Common myeloid progenitor, CD34-positive (primary cell): ENCODE measurements around the gene NACA2.

Experiments
- CTCF ChIA-PET: fragments of 350-600 bp; sonication (Branson Sonifier 250); formaldehyde crosslinking; loops from one replicate; lab custom pipeline; 2021; ENCODE audit warnings: antibody characterized with exemption; lab: Charles Lee
- POLR2A ChIA-PET: fragments of 350-600 bp; sonication (Branson Sonifier 250); formaldehyde crosslinking; loops from one replicate; lab custom pipeline; 2021; ENCODE audit warnings: antibody characterized with exemption; lab: Charles Lee
- DNase-seq, 3 donors: peaks; one replicate each; pipeline versions ENCODE4 v3.0.0 to v3.0.0-alpha.2; 2013
- H3K27ac ChIP-seq, 2 experiments: 1 replicate in 1 of 2; 2 replicates in 1 of 2; pipeline ENCODE4 v1.7.0; 2013; ENCODE audit warnings: inconsistent platforms in 2 of 2, low read length in 2 of 2, mild to moderate bottlenecking in 2 of 2, low read depth in 1 of 2, moderate library complexity in 1 of 2; ENCODE audit not compliant: severe bottlenecking in 2 of 2, insufficient read depth in 1 of 2, poor library complexity in 1 of 2
- H3K27me3 ChIP-seq, 5 experiments: replicated peaks in 2 of 5; 1 replicate in 3 of 5; 2 replicates in 2 of 5; pipeline versions ENCODE4 v1.6.1 to v1.7.0; 2013; ENCODE audit warnings: low read length in 4 of 5, mild to moderate bottlenecking in 2 of 5, moderate library complexity in 2 of 5, inconsistent platforms in 1 of 5; ENCODE audit not compliant: insufficient read depth in 5 of 5, control insufficient read depth in 4 of 5
- H3K36me3 ChIP-seq, 4 experiments: 1 replicate in 2 of 4; 2 replicates in 2 of 4; pipeline versions ENCODE4 v1.6.1 to v1.7.0; 2013; ENCODE audit warnings: low read length in 3 of 4, control low read depth in 1 of 4, mild to moderate bottlenecking in 1 of 4; ENCODE audit not compliant: control insufficient read depth in 4 of 4, insufficient read depth in 4 of 4
- H3K4me1 ChIP-seq, 4 experiments: 1 replicate in 3 of 4; 2 replicates in 1 of 4; pipeline versions ENCODE4 v1.6.1 to v1.7.1; 2013; ENCODE audit warnings: low read length in 3 of 4, mild to moderate bottlenecking in 3 of 4, control low read depth in 1 of 4, inconsistent platforms in 1 of 4, moderate library complexity in 1 of 4; ENCODE audit not compliant: control insufficient read depth in 4 of 4, insufficient read depth in 4 of 4; ENCODE audit errors: control extremely low read depth in 1 of 4
- H3K4me3 ChIP-seq, 7 experiments: 1 replicate in 4 of 7; 2 replicates in 3 of 7; pipeline versions ENCODE4 v1.5.1 to v1.7.0; 2013; ENCODE audit warnings: mild to moderate bottlenecking in 7 of 7, low read length in 6 of 7, moderate library complexity in 6 of 7, inconsistent platforms in 2 of 7, low read depth in 2 of 7, control low read depth in 1 of 7; ENCODE audit not compliant: insufficient read depth in 4 of 7, control insufficient read depth in 1 of 7; ENCODE audit errors: extremely low read depth in 1 of 7
- H3K9me3 ChIP-seq, 5 experiments: 1 replicate in 4 of 5; 2 replicates in 1 of 5; pipeline versions ENCODE4 v1.6.1 to v1.7.1; 2013; ENCODE audit warnings: low read length in 4 of 5, mild to moderate bottlenecking in 2 of 5, inconsistent platforms in 1 of 5, low read depth in 1 of 5, moderate library complexity in 1 of 5; ENCODE audit not compliant: control insufficient read depth in 4 of 5, insufficient read depth in 2 of 5; ENCODE audit errors: control extremely low read depth in 1 of 5
- WGBS: methylation state at CpG from one replicate; pipeline ENCODE4 v1.1.5; 2013; ENCODE audit not compliant: insufficient coverage; 5-methylcytosine and 5-hydroxymethylcytosine counted together

NACA2 gene

DNA sequence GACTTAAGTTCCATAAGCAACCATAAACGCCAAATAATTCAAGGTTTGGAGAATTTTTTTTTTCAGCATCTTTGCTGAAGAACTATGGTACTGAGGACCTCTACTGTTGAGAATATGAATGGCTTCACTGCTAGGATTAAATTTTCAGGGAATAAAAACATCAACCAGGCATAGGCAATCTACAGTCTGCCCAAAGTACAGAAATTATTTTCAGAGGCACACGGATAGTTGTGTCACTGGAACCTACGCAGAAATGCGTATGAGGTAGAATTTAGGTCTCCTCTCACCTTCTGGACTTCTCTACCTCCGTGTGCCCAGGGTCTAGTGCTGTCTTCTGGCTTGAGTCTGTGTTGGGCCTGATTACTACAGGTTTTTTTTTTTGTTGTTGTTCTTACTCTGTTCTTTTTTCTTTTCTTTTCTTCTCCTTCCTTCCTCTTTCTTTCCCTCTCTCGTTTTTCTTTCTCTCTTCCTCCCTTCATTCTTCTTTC lies 39.7 kb downstream of the NACA2 start:
- POLR2A ChIA-PET = no interaction called here
- DNase-seq = peak; percentile 42 to 68 (median 67)
- CTCF ChIA-PET = interaction anchor here (0.7 to 1.3 kb wide), 5 partner anchors 131 to 579 kb away, joined by 3 to 11 read pairs (median 3); no protein-coding TSS in a partner anchor
- Histone ChIP-seq H3K27me3 (peaks cover 3 to 38% (median 10%) of the 10 kb centered on the region in 5 experiments), H3K4me3 (no peak overlapping the region), H3K4me1 (no peaks in the 10 kb centered on the region), H3K27ac (no peak overlapping the region), H3K9me3 (peaks cover 0 to 3% (median 0%) of the 10 kb centered on the region in 5 experiments), H3K36me3 (no peaks in the 10 kb centered on the region)
- WGBS = 22% methylated on average over 4 of the region's 6 CpGs

GRCh38 chr17:61547113-61547512 lies 43.9 kb downstream of the NACA2 start:
- peaks cover 3 to 25% (median 5%) of the 10 kb centered on the region in 5 experiments for H3K27me3 ChIP-seq
- no peak overlapping the region for H3K27ac ChIP-seq
- H3K36me3 ChIP-seq = no peaks in the 10 kb centered on the region
- DNase-seq = no peak
- H3K9me3 ChIP-seq = peaks cover 0 to 12% (median 0%) of the 10 kb centered on the region in 5 experiments
- no peak overlapping the region for H3K4me3 ChIP-seq
- ChIA-PET CTCF (no interaction called here), POLR2A (no interaction called here)
- H3K4me1 ChIP-seq = no peaks in the 10 kb centered on the region

GRCh38 chr17:61545335-61545938 lies 45.6 kb downstream of the NACA2 start:
- Histone ChIP-seq H3K27me3 (peaks cover 3 to 25% (median 5%) of the 10 kb centered on the region in 5 experiments), H3K4me3 (no peak overlapping the region), H3K9me3 (peaks cover 0 to 26% (median 7%) of the 10 kb centered on the region in 5 experiments), H3K36me3 (no peaks in the 10 kb centered on the region), H3K27ac (no peak overlapping the region), H3K4me1 (no peaks in the 10 kb centered on the region)
- no peak for DNase-seq
- WGBS = no CpG with 5 or more reads among the region's 1 CpG
- POLR2A ChIA-PET = no interaction called here
- CTCF ChIA-PET = no interaction called here

DNA sequence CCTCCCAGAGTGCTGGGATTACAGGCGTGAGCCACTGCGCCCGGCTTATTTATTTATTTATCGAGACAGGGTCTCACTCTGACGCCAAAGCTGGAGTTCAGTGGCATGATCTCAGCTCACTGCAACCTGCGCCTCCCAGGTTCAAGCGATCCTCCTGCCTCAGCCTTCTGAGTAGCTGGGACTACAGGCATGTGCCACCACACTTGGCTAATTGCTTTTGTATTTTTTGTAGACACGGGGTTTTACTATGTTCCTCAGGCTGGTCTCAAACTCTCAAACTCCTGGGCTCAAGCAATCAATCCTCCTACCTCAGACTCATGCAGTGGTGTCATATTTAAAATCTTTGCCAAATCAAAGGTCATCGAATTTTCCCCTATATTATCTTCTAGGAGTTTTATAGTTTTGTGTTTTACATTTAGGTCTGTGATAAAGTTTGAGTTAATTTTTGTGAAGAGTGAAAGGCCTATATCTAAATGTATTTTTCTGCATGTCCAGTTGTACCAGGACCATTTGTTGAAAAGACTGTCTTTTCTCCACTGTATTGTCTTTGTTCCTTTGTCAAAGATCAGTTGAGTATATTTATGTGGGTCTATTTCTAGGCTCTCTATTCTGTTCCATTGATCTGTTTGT lies 47.1 kb downstream of the NACA2 start:
- Histone ChIP-seq H3K27me3 (peaks cover 0 to 17% (median 0%) of the 10 kb centered on the region in 5 experiments), H3K27ac (no peak overlapping the region), H3K36me3 (no peaks in the 10 kb centered on the region), H3K9me3 (peaks cover 0 to 29% (median 7%) of the 10 kb centered on the region in 5 experiments), H3K4me3 (no peak overlapping the region), H3K4me1 (no peaks in the 10 kb centered on the region)
- POLR2A ChIA-PET = no interaction called here
- no peak for DNase-seq
- CTCF ChIA-PET = no interaction called here
- WGBS = 86% methylated on average over 8 of the region's 9 CpGs

- Histone ChIP-seq H3K36me3 (no peaks in the 10 kb centered on the region), H3K4me1 (no peaks in the 10 kb centered on the region), H3K9me3 (peaks cover 0 to 29% (median 7%) of the 10 kb centered on the region in 5 experiments), H3K27ac (no peak overlapping the region), H3K4me3 (no peak overlapping the region), H3K27me3 (peaks cover 0 to 6% (median 0%) of the 10 kb centered on the region in 5 experiments)
- WGBS = 92% methylated on average over 5 of the region's 8 CpGs
- DNase-seq = no peak
- ChIA-PET POLR2A (no interaction called here), CTCF (no interaction called here)
Measured at GRCh38 chr17:61542027-61542426, 49.0 kb downstream of the NACA2 start.

GRCh38 chr17:61540874-61541273 lies 50.1 kb downstream of the NACA2 start:
- H3K4me1 ChIP-seq = no peaks in the 10 kb centered on the region
- WGBS = 100% methylated on average over 1 of the region's 1 CpG
- H3K27me3 ChIP-seq = no peaks in the 10 kb centered on the region
- no peak overlapping the region for H3K4me3 ChIP-seq
- H3K36me3 ChIP-seq = no peaks in the 10 kb centered on the region
- no peak for DNase-seq
- no peak overlapping the region for H3K27ac ChIP-seq
- ChIA-PET CTCF (no interaction called here), POLR2A (no interaction called here)
- peaks cover 0 to 26% (median 6%) of the 10 kb centered on the region in 5 experiments for H3K9me3 ChIP-seq
